Activated B cell treated with CpG ODN at 0.5 μM for 24 hours (primary cell): ENCODE data around the gene SRSF2. TPM values are rescaled to one million over a fixed set of nuclear protein-coding genes. Genes with fewer than 3 reads are reported as not detected.

Source experiments
- ATAC-seq: fragments of 200-7000 bp; cut with Tn5 transposase; one replicate; pipeline ENCODE4 v1.10.0; 2021; ENCODE audit warnings: low read depth, mild to moderate bottlenecking, moderate library complexity
- CTCF ChIA-PET: fragments of 350-600 bp; sonication (Branson Sonifier 250); formaldehyde crosslinking; loops from one replicate; lab custom pipeline; 2021; ENCODE audit warnings: antibody characterized with exemption; lab: Charles Lee
- POLR2A ChIA-PET: fragments of 350-600 bp; sonication (Branson Sonifier 250); formaldehyde crosslinking; loops from one replicate; lab custom pipeline; 2021; ENCODE audit warnings: antibody characterized with exemption; lab: Charles Lee
- DNase-seq: peaks from one replicate; pipeline ENCODE4 v3.0.0; 2022
- H3K27ac Mint-ChIP-seq: one replicate; pipeline ENCODE4 v1.8.0; 2020; ENCODE audit warnings: mixed read lengths
- H3K27me3 Mint-ChIP-seq: one replicate; pipeline ENCODE4 v1.8.0; 2021; ENCODE audit warnings: mixed read lengths
- H3K36me3 Mint-ChIP-seq: one replicate; pipeline ENCODE4 v1.8.0; 2021; ENCODE audit warnings: low read depth, mixed read lengths
- H3K4me1 Mint-ChIP-seq: one replicate; pipeline ENCODE4 v1.8.0; 2021; ENCODE audit warnings: mixed read lengths
- H3K4me3 Mint-ChIP-seq: one replicate; pipeline ENCODE4 v1.8.0; 2020; ENCODE audit warnings: mild to moderate bottlenecking, mixed read lengths
- H3K9me3 Mint-ChIP-seq: one replicate; pipeline ENCODE4 v1.8.0; 2020; ENCODE audit warnings: mixed read lengths
- intact Hi-C: fragments of 100-400 bp; cut with micrococcal nuclease; formaldehyde crosslinking; loops from one replicate; pipeline ENCODE4 v1.15.1; 2024
- total RNA-seq: library from RNA; stranded (reverse); gene quantifications from 2 replicates; pipeline ENCODE4 v1.2.3, GENCODE V29; 2022
- TF ChIP-seq, protein P1 (sequence below): fragments of 200-600 bp; IDR thresholded peaks from one replicate; pipeline ENCODE4 v1.8.0; 2022; ENCODE audit warnings: antibody characterized with exemption, mild to moderate bottlenecking

The SRSF2 gene
- total RNA-seq, 1 donor from 2014 or later, result 367 TPM

- intact Hi-C loops, result loop anchor here (5.0 kb wide), 2 partner anchors 584 to 1331 kb away; partner anchors contain the start of gene GRB2
- no peak for ATAC-seq
- H3K27ac Mint-ChIP-seq, result peak overlapping the region; percentile 96
- ChIA-PET CTCF (interaction anchor here (1.0 kb wide), 1 partner anchor 11 kb away, joined by 4 read pairs; no protein-coding TSS in a partner anchor), POLR2A (interaction anchor here (0.6 to 6.2 kb wide), 9 partner anchors 10 to 1220 kb away, joined by 3 to 218 read pairs (median 3); partner anchors contain the start of genes JMJD6, METTL23 and TNRC6C)
- no peaks in the 10 kb centered on the region for H3K9me3 Mint-ChIP-seq
- TF ChIP-seq, protein P1, sequence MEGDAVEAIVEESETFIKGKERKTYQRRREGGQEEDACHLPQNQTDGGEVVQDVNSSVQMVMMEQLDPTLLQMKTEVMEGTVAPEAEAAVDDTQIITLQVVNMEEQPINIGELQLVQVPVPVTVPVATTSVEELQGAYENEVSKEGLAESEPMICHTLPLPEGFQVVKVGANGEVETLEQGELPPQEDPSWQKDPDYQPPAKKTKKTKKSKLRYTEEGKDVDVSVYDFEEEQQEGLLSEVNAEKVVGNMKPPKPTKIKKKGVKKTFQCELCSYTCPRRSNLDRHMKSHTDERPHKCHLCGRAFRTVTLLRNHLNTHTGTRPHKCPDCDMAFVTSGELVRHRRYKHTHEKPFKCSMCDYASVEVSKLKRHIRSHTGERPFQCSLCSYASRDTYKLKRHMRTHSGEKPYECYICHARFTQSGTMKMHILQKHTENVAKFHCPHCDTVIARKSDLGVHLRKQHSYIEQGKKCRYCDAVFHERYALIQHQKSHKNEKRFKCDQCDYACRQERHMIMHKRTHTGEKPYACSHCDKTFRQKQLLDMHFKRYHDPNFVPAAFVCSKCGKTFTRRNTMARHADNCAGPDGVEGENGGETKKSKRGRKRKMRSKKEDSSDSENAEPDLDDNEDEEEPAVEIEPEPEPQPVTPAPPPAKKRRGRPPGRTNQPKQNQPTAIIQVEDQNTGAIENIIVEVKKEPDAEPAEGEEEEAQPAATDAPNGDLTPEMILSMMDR, result no peak
- no peaks in the 10 kb centered on the region for H3K27me3 Mint-ChIP-seq
- peak overlapping the region; percentile 97 for H3K4me3 Mint-ChIP-seq
- peaks cover 39% of the 10 kb centered on the region for H3K4me1 Mint-ChIP-seq
- peaks cover 61% of the 10 kb centered on the region for H3K36me3 Mint-ChIP-seq
- DNase-seq, result no peak
Observed at GRCh38 chr17:76738468-76738850, 1.3 kb upstream of the SRSF2 start.

DNA sequence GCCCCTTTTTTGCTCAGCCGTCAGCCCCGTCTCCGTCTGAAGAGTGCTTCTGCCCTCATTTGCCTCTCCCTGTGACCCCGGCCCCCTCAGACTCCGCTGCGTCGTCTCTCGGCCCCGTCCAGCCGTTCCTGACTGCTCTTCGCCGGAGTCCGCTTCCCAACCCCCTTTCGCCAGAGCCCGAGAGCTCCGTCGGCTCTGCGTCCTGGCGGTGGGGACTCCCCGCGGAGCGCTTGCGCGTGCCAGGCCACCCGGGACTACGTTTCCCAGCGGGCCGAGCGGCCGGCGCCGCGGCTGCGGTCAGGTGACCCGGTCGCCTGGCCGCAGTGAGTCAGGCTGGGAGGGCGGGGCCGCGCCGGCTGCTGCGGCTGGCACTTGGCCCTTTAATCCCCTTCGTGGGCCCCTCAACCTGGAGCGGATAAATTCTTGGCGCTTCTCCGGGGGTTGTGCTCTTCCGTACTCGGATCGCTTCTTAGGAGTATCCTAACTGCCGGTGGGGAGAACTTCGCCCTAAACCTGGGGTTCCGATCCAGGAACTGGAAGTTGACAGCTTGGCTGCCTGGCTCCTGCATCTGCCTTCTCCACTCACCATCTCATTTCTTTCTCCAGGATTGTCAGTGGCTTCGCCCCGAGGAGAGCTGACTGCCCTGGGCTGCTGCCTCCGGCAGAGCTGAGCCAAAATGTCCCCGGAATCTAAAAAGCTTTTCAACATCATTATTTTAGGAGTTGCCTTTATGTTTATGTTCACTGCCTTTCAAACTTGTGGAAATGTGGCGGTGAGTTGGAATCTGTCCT is 741 bp upstream of the SRSF2 start, which contains the start of gene MFSD11:
TSS of gene MFSD11 (plus strand) at position 444 of the 792 bp plus-strand sequence. CDS start at position 678, 234 bp downstream.
- H3K9me3 Mint-ChIP-seq, result no peaks in the 10 kb centered on the region
- peak within 1 kb of the TSS; percentile 97 for H3K4me3 Mint-ChIP-seq
- H3K27me3 Mint-ChIP-seq, result no peaks in the 10 kb centered on the region
- TF ChIP-seq, protein P1, result no peak
- ATAC-seq, result peak; percentile 56
- DNase-seq, result peak; percentile 94
- ChIA-PET CTCF (interaction anchor here (1.0 kb wide), 1 partner anchor 11 kb away, joined by 4 read pairs; no protein-coding TSS in a partner anchor), POLR2A (interaction anchor here (0.6 to 6.2 kb wide), 17 partner anchors 11 to 1269 kb away, joined by 3 to 218 read pairs (median 4); partner anchors contain the start of genes JMJD6, METTL23 and TNRC6C)
- intact Hi-C loops, result loop anchor here (1.0 to 5.0 kb wide), 8 partner anchors 12 to 1331 kb away; partner anchors contain the start of genes GRB2, JMJD6, METTL23 and SEC14L1
- peaks cover 44% of the 10 kb centered on the region for H3K4me1 Mint-ChIP-seq
- peak within 1 kb of the TSS; percentile 96 for H3K27ac Mint-ChIP-seq
- H3K36me3 Mint-ChIP-seq, result peaks cover 63% of the 10 kb centered on the region

- Mint-ChIP-seq H3K9me3 (no peaks in the 10 kb centered on the region), H3K27ac (peak overlapping the region; percentile 96), H3K27me3 (no peaks in the 10 kb centered on the region), H3K4me1 (peaks cover 56% of the 10 kb centered on the region), H3K4me3 (peak overlapping the region; percentile 97), H3K36me3 (peaks cover 68% of the 10 kb centered on the region)
- peak; percentile 68 for DNase-seq
- ChIA-PET CTCF (no interaction called here), POLR2A (interaction anchor here (0.5 to 6.2 kb wide), 12 partner anchors 9 to 1059 kb away, joined by 3 to 218 read pairs (median 4); partner anchors contain the start of genes JMJD6 and METTL23)
- ATAC-seq, result peak; percentile 15
- TF ChIP-seq, protein P1, result no peak
- intact Hi-C loops, result loop anchor here (1.0 to 5.0 kb wide), 8 partner anchors 10 to 1329 kb away; partner anchors contain the start of genes GRB2, JMJD6, METTL23 and SEC14L1
Observed at GRCh38 chr17:76736349-76737081, 616 bp downstream of the SRSF2 start.

GRCh38 chr17:76735586-76736348 is 1.4 kb downstream of the SRSF2 start:
- POLR2A ChIA-PET, result interaction anchor here (0.5 to 6.2 kb wide), 9 partner anchors 9 to 1059 kb away, joined by 3 to 218 read pairs (median 3); partner anchors contain the start of genes JMJD6 and METTL23
- Mint-ChIP-seq H3K27ac (peak overlapping the region; percentile 88), H3K27me3 (no peaks in the 10 kb centered on the region), H3K9me3 (no peaks in the 10 kb centered on the region), H3K36me3 (peaks cover 69% of the 10 kb centered on the region), H3K4me3 (peak overlapping the region; percentile 97), H3K4me1 (peaks cover 61% of the 10 kb centered on the region)
- TF ChIP-seq, protein P1, result no peak
- no peak for ATAC-seq
- CTCF ChIA-PET, result interaction anchor here (1.4 kb wide), 1 partner anchor 9 kb away, joined by 3 read pairs; the partner anchor contains the start of gene METTL23
- intact Hi-C loops, result loop anchor here (2.0 to 5.0 kb wide), 3 partner anchors 587 to 1328 kb away; partner anchors contain the start of genes GRB2 and TNRC6C
- DNase-seq, result no peak
